Measurements from ENCODE around the gene NRXN2. TPM values are rescaled to one million over a fixed set of nuclear protein-coding genes. Genes with fewer than 3 reads are reported as not detected.

Gene NRXN2
- total and polyA plus RNA-seq, 5 donors from 2014 or later: 0.42 TPM; not detected in 4

DNA sequence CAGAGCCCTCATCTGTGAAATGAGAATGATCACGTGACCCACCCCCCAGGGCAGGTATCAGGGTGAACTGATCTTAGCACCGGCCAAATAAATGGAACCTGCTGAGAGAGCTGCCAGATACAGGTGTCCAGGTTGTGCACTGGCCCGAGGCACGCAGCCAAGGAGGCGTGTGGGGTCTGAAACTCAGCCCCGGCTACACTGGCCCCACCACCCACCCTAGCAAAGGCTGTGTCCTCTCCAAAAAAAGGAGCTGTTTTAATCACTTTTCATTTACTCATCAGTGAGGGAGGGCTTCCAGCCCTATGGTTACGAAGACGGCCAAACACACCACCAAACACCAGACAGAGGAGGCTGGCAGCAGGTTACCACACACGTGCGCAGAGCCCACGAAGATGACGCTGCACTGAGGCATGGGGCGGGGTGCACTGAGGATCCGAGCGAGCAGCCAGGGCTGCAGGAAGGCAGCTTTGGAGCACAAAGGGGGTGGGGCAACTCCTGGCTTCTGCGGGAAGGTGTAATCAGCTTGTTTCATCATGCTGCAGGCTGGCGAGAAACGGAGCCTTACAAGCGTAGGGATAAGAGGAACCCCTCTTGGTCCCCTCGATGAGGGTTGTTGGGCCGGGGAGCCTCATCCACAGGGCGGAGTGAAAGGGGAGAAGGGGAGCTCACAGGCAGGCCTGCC is 151.4 kb downstream of the NRXN2 start:
- no peaks in the 10 kb centered on the region for H3K27me3 ChIP-seq (ENCODE audit: control insufficient read depth, insufficient read depth, low read length)

DNA sequence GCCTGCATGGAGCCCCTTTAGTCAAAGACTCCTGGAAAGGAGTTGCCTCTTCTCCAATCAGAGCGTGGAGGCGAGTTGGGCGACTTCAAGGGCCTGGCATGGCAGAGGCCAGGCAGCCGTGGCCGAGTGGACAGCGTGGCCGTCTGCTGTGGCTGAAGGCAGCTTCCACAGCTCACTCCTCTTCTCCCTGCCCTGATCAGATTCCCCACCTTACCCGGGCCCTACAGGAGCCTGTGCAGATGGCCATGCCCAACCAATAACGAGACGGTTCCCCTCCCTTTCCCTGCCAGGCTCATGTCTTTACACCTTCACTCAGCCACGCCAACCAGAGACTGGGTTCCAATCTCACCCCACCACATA is 152.0 kb downstream of the NRXN2 start:
- Mint-ChIP-seq H3K9me3 (no peaks in the 10 kb centered on the region), H3K4me3 (no peak overlapping the region), H3K36me3 (no peaks in the 10 kb centered on the region), H3K27me3 (peaks cover 5% of the 10 kb centered on the region), H3K27ac (no peak overlapping the region), H3K4me1 (no peaks in the 10 kb centered on the region)
- ATAC-seq (ENCODE audit: low read depth in 2 of 2) (no peak), DNase-seq (no peak)
- H3K27ac ChIP-seq (ENCODE audit: insufficient read depth, low read length, poor library complexity, severe bottlenecking): no peak overlapping the region
- H3K4me3 ChIP-seq (ENCODE audit: low read depth, low read length): no peak overlapping the region
- no peaks in the 10 kb centered on the region for H3K9me3 ChIP-seq (ENCODE audit: control insufficient read depth in 2 of 2, low read length in 2 of 2)
- no peaks in the 10 kb centered on the region for H3K36me3 ChIP-seq (ENCODE audit: control insufficient read depth, insufficient read depth, low read length)
- no peaks in the 10 kb centered on the region for H3K4me1 ChIP-seq (ENCODE audit: control insufficient read depth, insufficient read depth, low read length, poor library complexity, severe bottlenecking)
- H3K27me3 ChIP-seq (ENCODE audit: control insufficient read depth, insufficient read depth, low read length): no peaks in the 10 kb centered on the region

More for the DNA sequence above, 151.4 kb downstream of the NRXN2 start:
- Mint-ChIP-seq H3K36me3 (no peaks in the 10 kb centered on the region), H3K4me1 (no peaks in the 10 kb centered on the region), H3K27ac (no peak overlapping the region), H3K27me3 (peaks cover 5% of the 10 kb centered on the region), H3K9me3 (no peaks in the 10 kb centered on the region), H3K4me3 (no peak overlapping the region)
- Histone ChIP-seq H3K36me3 (ENCODE audit: control insufficient read depth, insufficient read depth, low read length) (no peaks in the 10 kb centered on the region), H3K4me3 (ENCODE audit: low read depth, low read length) (no peak overlapping the region), H3K9me3 (ENCODE audit: control insufficient read depth in 2 of 2, low read length in 2 of 2) (no peaks in the 10 kb centered on the region), H3K4me1 (ENCODE audit: control insufficient read depth, insufficient read depth, low read length, poor library complexity, severe bottlenecking) (no peaks in the 10 kb centered on the region), H3K27ac (ENCODE audit: insufficient read depth, low read length, poor library complexity, severe bottlenecking) (no peak overlapping the region)
- no peak for ATAC-seq (ENCODE audit: low read depth in 2 of 2)
- no peak for DNase-seq

DNA sequence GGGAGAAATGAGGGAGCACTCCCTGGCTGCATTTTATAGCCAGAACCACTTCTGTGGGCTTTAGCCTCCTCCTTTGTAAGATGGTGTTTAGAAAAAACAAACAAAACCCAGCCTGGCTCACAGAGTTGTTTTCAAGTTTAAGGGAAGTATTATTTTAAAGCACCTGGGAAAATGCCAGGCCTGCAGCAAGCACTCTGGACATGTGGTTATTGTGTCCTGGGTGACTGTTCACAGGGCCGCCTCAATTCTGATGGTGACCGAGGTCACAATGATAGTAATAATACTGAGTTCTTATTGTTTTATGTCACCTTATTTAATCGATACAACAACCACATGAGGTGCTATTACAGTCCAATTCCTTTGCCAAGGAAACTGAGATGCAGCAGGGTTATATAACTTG is 152.7 kb downstream of the NRXN2 start:
- DNase-seq: no peak
- Mint-ChIP-seq H3K27me3 (peaks cover 5% of the 10 kb centered on the region), H3K9me3 (no peaks in the 10 kb centered on the region), H3K27ac (no peak overlapping the region), H3K36me3 (no peaks in the 10 kb centered on the region), H3K4me1 (no peaks in the 10 kb centered on the region), H3K4me3 (no peak overlapping the region)
- Histone ChIP-seq H3K27ac (ENCODE audit: insufficient read depth, low read length, poor library complexity, severe bottlenecking) (no peak overlapping the region), H3K27me3 (ENCODE audit: control insufficient read depth, insufficient read depth, low read length) (no peaks in the 10 kb centered on the region), H3K36me3 (ENCODE audit: control insufficient read depth, insufficient read depth, low read length) (no peaks in the 10 kb centered on the region), H3K4me1 (ENCODE audit: control insufficient read depth, insufficient read depth, low read length, poor library complexity, severe bottlenecking) (no peaks in the 10 kb centered on the region), H3K4me3 (ENCODE audit: low read depth, low read length) (no peak overlapping the region), H3K9me3 (ENCODE audit: control insufficient read depth in 2 of 2, low read length in 2 of 2) (no peaks in the 10 kb centered on the region)
- ATAC-seq (ENCODE audit: low read depth in 2 of 2): no peak

DNA sequence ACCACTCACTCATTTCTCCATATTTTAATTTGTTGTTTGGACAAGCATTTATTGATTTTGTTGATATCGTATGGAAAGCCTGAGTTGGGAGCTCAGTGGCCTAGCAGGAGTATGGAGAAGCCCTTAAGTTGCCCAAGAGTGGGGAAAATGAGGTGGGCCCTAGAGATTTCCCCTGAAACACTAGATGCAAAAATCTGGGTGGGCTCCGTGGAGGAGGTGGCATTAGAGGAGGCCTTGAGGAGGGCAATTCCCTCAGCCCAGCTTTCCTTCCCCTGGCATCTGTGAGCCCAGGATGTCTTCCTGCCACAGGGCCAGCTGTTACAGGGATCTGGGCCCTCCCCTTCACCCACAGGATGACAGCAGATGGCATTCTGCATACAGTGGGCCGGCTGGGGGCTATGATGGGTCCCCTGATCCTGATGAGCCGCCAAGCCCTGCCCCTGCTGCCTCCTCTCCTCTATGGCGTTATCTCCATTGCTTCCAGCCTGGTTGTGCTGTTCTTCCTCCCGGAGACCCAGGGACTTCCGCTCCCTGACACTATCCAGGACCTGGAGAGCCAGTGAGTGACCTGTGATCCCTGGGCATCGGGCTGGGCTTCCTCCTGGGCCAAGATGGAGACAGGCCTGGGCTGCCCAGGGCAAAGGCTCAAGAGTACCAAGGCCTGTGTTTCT is 153.6 kb downstream of the NRXN2 start:
- Histone ChIP-seq H3K27me3 (ENCODE audit: control insufficient read depth, insufficient read depth, low read length) (no peaks in the 10 kb centered on the region), H3K36me3 (ENCODE audit: control insufficient read depth, insufficient read depth, low read length) (no peaks in the 10 kb centered on the region), H3K9me3 (ENCODE audit: control insufficient read depth in 2 of 2, low read length in 2 of 2) (no peaks in the 10 kb centered on the region), H3K4me1 (ENCODE audit: control insufficient read depth, insufficient read depth, low read length, poor library complexity, severe bottlenecking) (no peaks in the 10 kb centered on the region), H3K4me3 (ENCODE audit: low read depth, low read length) (no peak overlapping the region), H3K27ac (ENCODE audit: insufficient read depth, low read length, poor library complexity, severe bottlenecking) (no peak overlapping the region)
- Mint-ChIP-seq H3K9me3 (no peaks in the 10 kb centered on the region), H3K36me3 (no peaks in the 10 kb centered on the region), H3K27me3 (peaks cover 3% of the 10 kb centered on the region), H3K27ac (no peak overlapping the region), H3K4me3 (no peak overlapping the region), H3K4me1 (no peaks in the 10 kb centered on the region)
- DNase-seq (no peak), ATAC-seq (ENCODE audit: low read depth in 2 of 2) (no peak)

DNA sequence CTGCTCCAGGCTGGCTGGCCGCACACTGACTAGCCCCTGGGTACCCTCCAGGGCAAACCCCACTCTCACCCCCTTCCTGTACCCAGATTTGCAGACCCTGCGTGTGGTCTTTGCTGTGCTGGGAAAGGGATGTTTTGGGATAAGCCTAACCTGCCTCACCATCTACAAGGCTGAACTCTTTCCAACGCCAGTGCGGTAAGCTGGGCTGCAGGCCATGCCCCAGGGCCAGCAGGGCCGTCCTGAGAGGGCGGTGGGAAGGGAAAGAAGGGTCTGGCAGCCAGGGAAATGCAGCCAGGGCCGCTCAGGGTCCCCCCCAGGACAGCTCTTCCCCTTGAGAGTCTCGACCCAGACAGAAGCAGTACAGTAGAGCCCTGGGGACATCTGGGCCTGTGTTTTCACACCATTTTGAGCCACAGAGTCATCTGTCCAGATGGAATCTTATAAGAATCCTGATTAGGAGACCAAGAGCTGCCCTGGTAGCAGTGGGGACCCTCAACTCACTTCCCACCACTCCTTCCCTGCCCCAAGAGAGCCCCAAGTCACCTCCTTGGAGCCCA is 154.3 kb downstream of the NRXN2 start:
- Histone ChIP-seq H3K27me3 (ENCODE audit: control insufficient read depth, insufficient read depth, low read length) (no peaks in the 10 kb centered on the region), H3K36me3 (ENCODE audit: control insufficient read depth, insufficient read depth, low read length) (no peaks in the 10 kb centered on the region), H3K9me3 (ENCODE audit: control insufficient read depth in 2 of 2, low read length in 2 of 2) (no peaks in the 10 kb centered on the region), H3K27ac (ENCODE audit: insufficient read depth, low read length, poor library complexity, severe bottlenecking) (no peak overlapping the region), H3K4me1 (ENCODE audit: control insufficient read depth, insufficient read depth, low read length, poor library complexity, severe bottlenecking) (no peaks in the 10 kb centered on the region), H3K4me3 (ENCODE audit: low read depth, low read length) (no peak overlapping the region)
- DNase-seq: no peak
- Mint-ChIP-seq H3K36me3 (no peaks in the 10 kb centered on the region), H3K9me3 (no peaks in the 10 kb centered on the region), H3K4me3 (no peak overlapping the region), H3K4me1 (no peaks in the 10 kb centered on the region), H3K27me3 (no peaks in the 10 kb centered on the region), H3K27ac (no peak overlapping the region)
- no peak for ATAC-seq (ENCODE audit: low read depth in 2 of 2)

DNA sequence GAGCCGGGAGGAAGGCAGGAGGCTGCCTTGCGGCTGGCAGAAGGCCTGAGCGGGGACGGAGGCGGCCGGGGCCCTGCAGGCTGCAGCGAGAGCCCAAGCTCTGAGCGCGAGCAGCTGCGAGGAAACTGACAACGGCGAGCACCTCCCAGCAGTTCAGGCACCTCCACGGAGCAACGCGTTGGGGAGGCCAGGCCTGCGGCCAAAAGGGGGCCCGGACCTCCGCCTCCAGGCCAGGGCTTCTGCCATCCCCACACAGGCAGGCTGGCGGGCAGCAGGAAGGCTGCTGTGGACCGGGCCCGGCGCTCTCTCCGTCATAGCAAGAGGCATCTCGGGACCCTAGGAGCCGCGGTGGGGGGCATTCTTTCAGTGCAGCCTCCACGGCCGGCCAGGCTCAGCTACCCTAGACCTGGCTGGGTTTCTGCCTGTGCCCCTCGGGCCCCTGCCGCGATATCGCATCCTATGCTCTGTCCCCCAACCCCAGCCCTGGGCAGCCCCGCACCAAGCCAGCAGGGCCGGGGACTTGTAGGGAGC is 154.9 kb downstream of the NRXN2 start:
- ATAC-seq (ENCODE audit: low read depth in 2 of 2) (no peak), DNase-seq (no peak)
- Histone ChIP-seq H3K9me3 (ENCODE audit: control insufficient read depth in 2 of 2, low read length in 2 of 2) (no peaks in the 10 kb centered on the region), H3K27ac (ENCODE audit: insufficient read depth, low read length, poor library complexity, severe bottlenecking) (no peak overlapping the region), H3K36me3 (ENCODE audit: control insufficient read depth, insufficient read depth, low read length) (no peaks in the 10 kb centered on the region), H3K4me1 (ENCODE audit: control insufficient read depth, insufficient read depth, low read length, poor library complexity, severe bottlenecking) (no peaks in the 10 kb centered on the region), H3K27me3 (ENCODE audit: control insufficient read depth, insufficient read depth, low read length) (no peaks in the 10 kb centered on the region), H3K4me3 (ENCODE audit: low read depth, low read length) (no peak overlapping the region)
- no peak overlapping the region for H3K27ac Mint-ChIP-seq
- H3K4me1 Mint-ChIP-seq: no peaks in the 10 kb centered on the region
- no peak overlapping the region for H3K4me3 Mint-ChIP-seq
- no peaks in the 10 kb centered on the region for H3K9me3 Mint-ChIP-seq
- H3K27me3 Mint-ChIP-seq: no peaks in the 10 kb centered on the region
- H3K36me3 Mint-ChIP-seq: no peaks in the 10 kb centered on the region

DNA sequence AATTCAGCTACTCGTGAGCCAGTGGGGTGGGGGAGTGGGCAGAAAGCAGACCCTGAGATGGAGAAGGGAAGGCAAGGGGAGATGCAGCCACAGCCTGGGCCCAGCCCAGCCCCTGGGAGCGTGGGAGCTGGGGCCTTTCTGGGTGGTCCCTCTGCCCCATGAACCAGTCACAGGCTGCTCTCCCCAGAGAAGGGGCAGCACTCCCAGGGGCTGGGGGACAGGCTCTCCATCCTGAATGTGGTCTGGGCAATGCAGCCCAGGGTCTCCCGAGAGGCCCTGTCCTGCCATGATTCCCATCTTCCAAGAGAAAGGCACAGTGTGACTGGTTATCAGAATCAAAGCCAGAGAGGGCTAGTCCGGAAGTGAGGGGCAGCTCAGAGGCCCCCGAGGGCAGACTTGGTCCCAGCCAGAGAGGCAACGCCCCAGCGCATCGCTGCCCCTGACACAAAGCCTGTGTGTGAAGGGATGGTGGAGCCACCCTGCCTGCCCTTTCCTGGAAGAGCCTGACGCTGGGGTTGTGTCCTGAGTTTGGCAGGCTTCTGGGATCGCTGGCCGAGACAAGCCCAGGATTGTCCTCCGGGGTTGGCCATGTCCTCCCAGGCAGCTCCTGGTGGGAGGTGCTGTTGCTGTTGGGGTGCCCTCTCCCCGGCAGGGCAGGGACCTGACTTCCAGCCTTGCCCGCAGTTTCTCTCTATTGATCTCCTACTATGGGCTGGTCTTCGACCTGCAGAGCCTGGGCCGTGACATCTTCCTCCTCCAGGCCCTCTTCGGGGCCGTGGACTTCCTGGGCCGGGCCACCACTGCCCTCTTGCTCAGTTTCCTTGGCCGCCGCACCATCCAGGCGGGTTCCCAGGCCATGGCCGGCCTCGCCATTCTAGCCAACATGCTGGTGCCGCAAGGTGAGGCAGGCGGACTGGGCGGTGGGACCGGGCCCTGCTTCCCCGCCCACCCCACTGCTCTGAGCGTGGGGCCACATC is 155.8 kb downstream of the NRXN2 start:
- no peak for ATAC-seq (ENCODE audit: low read depth in 2 of 2)
- H3K36me3 ChIP-seq (ENCODE audit: control insufficient read depth, insufficient read depth, low read length): no peaks in the 10 kb centered on the region
- H3K4me1 ChIP-seq (ENCODE audit: control insufficient read depth, insufficient read depth, low read length, poor library complexity, severe bottlenecking): no peaks in the 10 kb centered on the region
- H3K27ac ChIP-seq (ENCODE audit: insufficient read depth, low read length, poor library complexity, severe bottlenecking): no peak overlapping the region
- H3K9me3 ChIP-seq (ENCODE audit: control insufficient read depth in 2 of 2, low read length in 2 of 2): no peaks in the 10 kb centered on the region
- no peaks in the 10 kb centered on the region for H3K4me1 Mint-ChIP-seq
- H3K4me3 ChIP-seq (ENCODE audit: low read depth, low read length): no peak overlapping the region
- peak overlapping the region in 1 of 3 donors; percentile 82 for H3K27ac Mint-ChIP-seq
- no peaks in the 10 kb centered on the region for H3K27me3 ChIP-seq (ENCODE audit: control insufficient read depth, insufficient read depth, low read length)
- no peak for DNase-seq
- no peaks in the 10 kb centered on the region for H3K9me3 Mint-ChIP-seq
- H3K27me3 Mint-ChIP-seq: no peaks in the 10 kb centered on the region
- no peaks in the 10 kb centered on the region for H3K36me3 Mint-ChIP-seq
- H3K4me3 Mint-ChIP-seq: no peak overlapping the region
